PC-3 (cell line): ENCODE measurements around the gene PLOD1. TPM values are rescaled to one million over a fixed set of nuclear protein-coding genes. Genes with fewer than 3 reads are reported as not detected.
A peak's percentile ranks its signal among the peaks of the same experiment; 100 is the strongest.

Experiments used
- ATAC-seq: fragments of 200-7000 bp; cut with Tn5 transposase; 2 replicates; pipeline ENCODE4 v1.9.1; 2020; ENCODE audit warnings: mild to moderate bottlenecking, moderate library complexity
- BruUV-seq: library from RNA; stranded (reverse); fragments of 400-500 nt; replicated peaks from 2 replicates; lab custom pipeline; 2021; lab: Mats Ljungman, UMichigan
- CTCF ChIA-PET: fragments of 300-600 bp; sonication (Branson Sonifier 250); formaldehyde crosslinking; loops from one replicate; lab custom pipeline; 2022; ENCODE audit warnings: antibody characterized with exemption; lab: Charles Lee
- POLR2A ChIA-PET: fragments of 300-600 bp; sonication (Branson Sonifier 250); formaldehyde crosslinking; loops from one replicate; lab custom pipeline; 2022; ENCODE audit warnings: antibody characterized with exemption; ENCODE audit not compliant: unreplicated experiment; lab: Charles Lee
- DNase-seq: peaks from one replicate; pipeline ENCODE4 v3.0.0-alpha.2; 2015
- H2AFZ ChIP-seq: fragments of 300-600 bp; sonication (generic); 2 replicates; pipeline ENCODE4 v1.6.0; 2016; ENCODE audit warnings: antibody characterized with exemption, low read length
- H3F3A ChIP-seq: fragments of 300-600 bp; sonication (generic); one replicate; pipeline ENCODE4 v1.6.0; 2017; ENCODE audit warnings: antibody characterized with exemption, low read length, control low read depth, mild to moderate bottlenecking; ENCODE audit not compliant: unreplicated experiment
- H3K27ac ChIP-seq: fragments of 300-600 bp; sonication (generic); 2 replicates; pipeline ENCODE4 v1.5.1; 2016; ENCODE audit warnings: mild to moderate bottlenecking, low read length
- H3K27me3 ChIP-seq: fragments of 300-600 bp; sonication (generic); 2 replicates; pipeline ENCODE4 v1.6.1; 2016; ENCODE audit warnings: low read length, mixed read lengths
- H3K36me3 ChIP-seq: fragments of 300-600 bp; sonication (generic); 2 replicates; pipeline ENCODE4 v1.6.1; 2016; ENCODE audit warnings: low read depth, mixed run types, low read length, mixed read lengths
- H3K4me1 ChIP-seq: fragments of 300-600 bp; sonication (generic); 2 replicates; pipeline ENCODE4 v1.5.1; 2016; ENCODE audit warnings: low read length; ENCODE audit not compliant: insufficient read depth
- H3K4me2 ChIP-seq: fragments of 300-600 bp; sonication (generic); 2 replicates; pipeline ENCODE4 v1.6.0; 2016; ENCODE audit warnings: low read length
- H3K4me3 ChIP-seq: fragments of 300-600 bp; sonication (generic); 2 replicates; pipeline ENCODE4 v1.5.1; 2016; ENCODE audit warnings: mild to moderate bottlenecking, low read length, mixed read lengths
- H3K79me2 ChIP-seq: fragments of 300-600 bp; sonication (generic); 2 replicates; pipeline ENCODE4 v1.6.1; 2017; ENCODE audit warnings: low read length, mixed read lengths
- H3K9ac ChIP-seq: fragments of 300-600 bp; sonication (generic); 2 replicates; pipeline ENCODE4 v1.6.0; 2016; ENCODE audit warnings: mild to moderate bottlenecking, low read length
- H3K9me2 ChIP-seq: fragments of 300-600 bp; sonication (generic); replicated peaks from 2 replicates; pipeline ENCODE4 v1.6.1; 2016; ENCODE audit warnings: mixed run types, low read length, mixed read lengths
- H3K9me3 ChIP-seq: fragments of 300-600 bp; sonication (generic); 2 replicates; pipeline ENCODE4 v1.6.1; 2016; ENCODE audit warnings: low read length, mixed read lengths
- H4K20me1 ChIP-seq: fragments of 300-600 bp; sonication (generic); 2 replicates; pipeline ENCODE4 v1.6.1; 2016; ENCODE audit warnings: low read length, mixed read lengths
- CTCF ChIP-seq: fragments of 300-600 bp; sonication (generic); conservative IDR thresholded peaks from 2 replicates; pipeline ENCODE4 v1.5.1; 2017; ENCODE audit warnings: antibody characterized with exemption, low read depth, mild to moderate bottlenecking, low read length
- EZH2 ChIP-seq: fragments of 300-600 bp; sonication (generic); IDR thresholded peaks from one replicate; pipeline ENCODE4 v1.6.1; 2017; ENCODE audit warnings: antibody characterized with exemption, mild to moderate bottlenecking, low read length; ENCODE audit not compliant: unreplicated experiment
- EZH2phosphoT487 ChIP-seq: fragments of 300-600 bp; sonication (generic); IDR thresholded peaks from 2 replicates; pipeline ENCODE4 v1.6.1; 2018; ENCODE audit warnings: mild to moderate bottlenecking, antibody characterized with exemption, low read length, borderline replicate concordance
- intact Hi-C: fragments of 100-400 bp; cut with micrococcal nuclease; formaldehyde crosslinking; loops from 2 replicates; pipeline ENCODE4 v1.9.0; 2023
- total RNA-seq: library from RNA; depleted of rRNA; stranded (reverse); fragments of >200 nt; gene quantifications from 2 replicates; pipeline ENCODE4 v1.2.3, GENCODE V29; 2014

The PLOD1 gene
- total RNA-seq, 1 experiment from 2014 or later: 179 TPM

GRCh38 chr1:12012560-12013316 is 78.2 kb downstream of the PLOD1 start:
- no peak for ATAC-seq
- POLR2A ChIA-PET: no interaction called here
- peaks cover 18% of the 10 kb centered on the region; the same call in 1 of the 2 replicates for H3K36me3 ChIP-seq

GRCh38 chr1:12014141-12014991 is 79.8 kb downstream of the PLOD1 start:
- no peak overlapping the region for H3K27ac ChIP-seq
- TF ChIP-seq EZH2 (no peak), CTCF (peak; percentile 26; the same call in 1 of the 2 replicates), EZH2phosphoT487 (no peak)

More at GRCh38 chr1:12012560-12013316, 78.2 kb downstream of the PLOD1 start:
- Histone ChIP-seq H3K27me3 (no peaks in the 10 kb centered on the region), H3K79me2 (no peaks in the 10 kb centered on the region), H3K4me1 (no peaks in the 10 kb centered on the region), H3K4me3 (no peak overlapping the region), H3F3A (no peaks in the 10 kb centered on the region), H2AFZ (no peak overlapping the region), H3K9me2 (no peaks in the 10 kb centered on the region), H3K4me2 (no peak overlapping the region), H3K27ac (no peak overlapping the region), H3K9ac (no peak overlapping the region), H4K20me1 (0 out of 2 replicates have a peak, but pooled peaks cover 3% of the 10 kb centered on the region), H3K9me3 (no peaks in the 10 kb centered on the region)
- BruUV-seq: TSS peak; percentile 47
- TF ChIP-seq CTCF (no peak), EZH2 (no peak), EZH2phosphoT487 (no peak)
- no peak for DNase-seq
- CTCF ChIA-PET: no interaction called here
- intact Hi-C loops: no loop called here

More at GRCh38 chr1:12014141-12014991, 79.8 kb downstream of the PLOD1 start:
- Histone ChIP-seq H3K36me3 (peaks cover 18% of the 10 kb centered on the region; the same call in 1 of the 2 replicates), H3F3A (no peaks in the 10 kb centered on the region), H4K20me1 (0 out of 2 replicates have a peak, but pooled peaks cover 3% of the 10 kb centered on the region), H3K9me2 (no peaks in the 10 kb centered on the region), H3K4me3 (no peak overlapping the region), H3K79me2 (no peaks in the 10 kb centered on the region), H3K27me3 (no peaks in the 10 kb centered on the region), H3K9ac (no peak overlapping the region), H3K4me2 (no peak overlapping the region), H2AFZ (no peak overlapping the region), H3K4me1 (no peaks in the 10 kb centered on the region), H3K9me3 (no peaks in the 10 kb centered on the region)
- ChIA-PET CTCF (no interaction called here), POLR2A (no interaction called here)
- BruUV-seq: no TSS peak
- DNase-seq: no peak
- no peak for ATAC-seq
- intact Hi-C loops: no loop called here
